HT-29 (cell line): ENCODE data around the gene AP2M1. TPM values are rescaled to one million over a fixed set of nuclear protein-coding genes. Genes with fewer than 3 reads are reported as not detected.
"Not testable (repeated sequence)": the region's sequence is repeated elsewhere in the genome, so short reads cannot be mapped to it uniquely, and the experiment has no call there.

ENCODE experiments used
- DNase-seq: peaks from one replicate; pipeline ENCODE4 v3.0.0-alpha.2; 2015; ENCODE audit warnings: low spot score
- total RNA-seq: library from RNA; depleted of rRNA; stranded (reverse); fragments of >200 nt; shearing (Covaris generic); gene quantifications from 2 replicates; pipeline ENCODE4 v1.2.3, GENCODE V29; 2014

The AP2M1 gene
- total RNA-seq, 1 experiment from 2014 or later: 280 TPM

- peak; percentile 32 for DNase-seq
Measured at GRCh38 chr3:184156522-184156955, 18.1 kb upstream of the AP2M1 start.

DNA sequence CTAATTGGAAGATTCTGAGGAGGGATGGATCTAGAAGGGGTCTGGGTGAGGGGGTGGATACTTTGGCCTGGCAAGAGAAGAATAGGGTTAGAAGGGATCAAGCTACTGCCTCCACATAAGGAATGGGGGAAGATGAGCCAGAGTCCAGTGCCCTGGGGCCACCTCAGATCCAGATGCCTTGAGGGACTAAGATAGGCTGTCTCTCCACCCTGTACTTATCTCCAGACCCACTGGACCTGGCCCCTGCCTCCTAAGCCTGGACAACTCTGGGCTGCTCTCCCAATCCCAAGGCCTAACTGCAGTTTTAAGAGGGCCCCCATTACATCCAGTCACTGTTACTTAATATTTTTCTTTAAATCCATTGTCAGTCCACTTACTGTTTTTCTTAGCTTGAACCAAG lies 17.4 kb upstream of the AP2M1 start:
- no peak for DNase-seq

DNA sequence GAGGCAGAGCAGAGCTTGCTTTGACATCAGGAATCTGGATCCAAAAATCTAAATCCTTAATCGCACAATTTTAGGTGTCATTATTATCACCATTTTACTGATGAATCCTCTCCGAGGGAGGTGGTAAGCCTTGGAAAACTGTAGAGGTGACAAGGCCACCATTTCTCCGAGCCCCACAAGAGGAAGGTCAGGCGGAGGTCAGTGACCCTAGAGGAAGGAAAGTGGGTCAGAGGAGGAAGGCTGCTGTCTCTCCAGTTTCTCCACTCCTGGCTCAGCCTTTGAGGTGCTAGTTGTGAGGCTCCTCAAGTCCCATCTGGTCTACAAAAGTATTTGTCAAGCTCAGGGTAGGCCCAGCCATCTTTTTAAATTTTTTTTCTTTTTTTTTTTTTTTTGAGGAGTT lies 16.3 kb upstream of the AP2M1 start:
- DNase-seq: no peak

GRCh38 chr3:184160456-184160855 lies 14.2 kb upstream of the AP2M1 start:
- no peak for DNase-seq

DNA sequence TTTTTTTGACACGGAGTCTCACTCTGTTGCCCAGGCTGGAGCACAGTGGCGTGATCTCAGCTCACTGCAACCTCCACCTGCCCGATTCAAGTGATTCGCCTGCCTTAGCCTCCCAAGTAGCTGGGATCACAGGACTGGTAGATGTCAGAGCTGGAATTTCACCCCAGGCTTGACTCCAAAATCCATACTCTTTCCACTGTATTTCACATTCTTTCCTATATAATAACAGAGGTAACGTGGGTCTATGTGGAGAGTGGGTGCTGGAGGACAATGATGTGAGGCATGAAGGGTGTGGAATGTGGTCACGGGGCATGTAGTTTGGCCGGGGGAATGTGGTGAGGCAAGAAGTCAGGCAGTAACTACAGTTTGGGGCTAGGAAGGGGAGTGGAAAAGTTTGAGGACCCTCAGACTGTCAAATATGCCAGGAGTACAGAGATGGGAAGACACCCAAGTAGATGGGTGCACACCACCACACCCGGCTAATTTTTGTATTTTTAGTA lies 12.0 kb upstream of the AP2M1 start:
- DNase-seq: not testable (repeated sequence)

GRCh38 chr3:184164648-184165330 lies 9.9 kb upstream of the AP2M1 start:
- DNase-seq: no peak

DNA sequence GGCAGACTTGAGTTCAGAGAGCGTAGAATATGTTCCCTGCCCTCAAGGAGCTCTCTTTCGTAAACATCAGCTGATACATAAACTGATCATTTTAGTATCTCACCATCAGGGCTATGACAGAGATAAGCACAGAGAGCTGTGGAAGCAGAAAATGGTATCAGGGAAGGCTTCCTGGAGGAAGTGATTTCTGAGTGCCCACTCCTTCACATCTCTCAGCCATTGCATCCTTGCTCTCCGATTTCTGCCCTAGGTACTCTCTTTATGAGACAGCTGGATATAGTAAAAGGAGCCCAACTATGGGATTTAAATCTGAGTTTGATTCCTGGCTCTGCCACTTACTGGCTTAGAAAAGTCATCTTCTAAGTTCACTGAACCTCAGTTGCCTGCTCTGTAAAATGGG lies 9.1 kb upstream of the AP2M1 start:
- no peak for DNase-seq

DNA sequence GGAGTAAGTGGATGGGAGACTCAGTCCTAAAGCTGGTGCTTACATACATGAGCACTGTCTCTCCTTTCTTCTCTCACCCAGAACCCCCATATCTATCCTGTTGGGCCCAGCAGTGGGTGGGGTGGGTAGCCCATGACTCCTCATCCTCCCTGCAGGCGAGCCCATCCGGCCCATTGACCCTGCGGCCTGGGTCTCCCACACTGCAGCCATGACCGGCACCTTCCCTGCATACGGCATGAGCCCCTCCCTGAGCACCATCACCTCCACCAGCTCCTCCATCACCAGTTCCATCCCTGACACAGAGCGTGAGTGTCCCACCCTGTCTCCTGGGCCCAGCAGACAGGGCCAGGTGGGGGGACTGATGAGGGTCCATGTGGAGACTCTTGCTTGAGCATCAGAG lies 8.0 kb upstream of the AP2M1 start:
- DNase-seq: no peak

DNA sequence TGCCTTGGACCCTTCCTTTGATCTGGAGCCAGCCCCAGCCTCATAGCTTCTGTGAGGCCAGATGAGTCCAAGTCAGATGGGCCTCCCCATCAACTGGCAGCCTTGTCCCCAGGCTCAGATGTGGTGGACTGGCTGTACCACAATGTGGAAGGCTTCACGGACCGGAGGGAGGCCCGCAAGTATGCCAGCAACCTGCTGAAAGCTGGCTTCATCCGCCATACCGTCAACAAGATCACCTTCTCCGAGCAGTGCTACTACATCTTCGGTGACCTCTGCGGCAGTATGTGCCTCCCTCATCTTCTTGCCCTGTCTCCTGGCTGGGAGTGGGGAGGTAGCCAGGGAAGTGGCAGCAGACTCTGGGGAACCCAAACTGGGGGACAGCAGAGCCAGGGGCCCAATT lies 6.9 kb upstream of the AP2M1 start:
- no peak for DNase-seq

GRCh38 chr3:184168363-184169120 lies 6.1 kb upstream of the AP2M1 start:
- no peak for DNase-seq

- DNase-seq: no peak
Measured at GRCh38 chr3:184169896-184170875, 4.5 kb upstream of the AP2M1 start.

GRCh38 chr3:184171562-184171961 lies 3.1 kb upstream of the AP2M1 start:
- no peak for DNase-seq

GRCh38 chr3:184172681-184173373 lies 1.8 kb upstream of the AP2M1 start:
- no peak for DNase-seq

DNA sequence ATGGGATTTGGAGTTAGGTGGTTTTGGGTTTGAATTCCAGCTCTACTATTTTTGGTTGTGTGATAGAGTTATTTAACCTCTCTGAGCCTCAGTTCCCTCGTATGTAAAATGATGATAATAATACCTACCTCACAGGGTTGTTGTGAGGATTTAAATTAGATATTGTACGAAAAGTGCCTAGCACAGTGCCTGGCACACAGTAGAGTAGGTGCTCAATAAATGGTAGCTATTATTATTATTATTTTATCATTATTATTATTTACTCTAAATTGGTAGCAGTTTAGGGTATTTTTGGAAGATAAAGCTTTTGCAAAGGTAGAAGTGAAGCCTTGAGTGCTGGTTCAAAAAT lies 1.3 kb upstream of the AP2M1 start:
- DNase-seq: no peak

DNA sequence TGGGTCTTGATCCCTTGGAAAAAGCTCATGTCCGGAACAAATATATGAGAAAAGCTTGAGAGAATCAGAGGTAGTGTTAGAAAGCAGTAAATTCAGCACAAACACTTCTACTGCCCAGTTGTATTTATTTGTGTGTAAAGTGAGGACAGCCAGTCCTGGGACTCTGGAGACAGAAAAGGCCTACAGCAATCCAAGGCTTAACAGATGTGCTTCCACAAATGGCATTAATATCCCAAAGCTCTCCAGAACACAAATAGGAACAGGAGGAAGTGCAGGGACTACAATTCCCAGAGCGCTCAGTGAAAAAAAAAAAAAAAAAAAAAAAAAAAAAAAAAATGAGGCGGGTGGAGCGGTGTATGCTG lies 390 bp upstream of the AP2M1 start:
- no peak for DNase-seq

DNA sequence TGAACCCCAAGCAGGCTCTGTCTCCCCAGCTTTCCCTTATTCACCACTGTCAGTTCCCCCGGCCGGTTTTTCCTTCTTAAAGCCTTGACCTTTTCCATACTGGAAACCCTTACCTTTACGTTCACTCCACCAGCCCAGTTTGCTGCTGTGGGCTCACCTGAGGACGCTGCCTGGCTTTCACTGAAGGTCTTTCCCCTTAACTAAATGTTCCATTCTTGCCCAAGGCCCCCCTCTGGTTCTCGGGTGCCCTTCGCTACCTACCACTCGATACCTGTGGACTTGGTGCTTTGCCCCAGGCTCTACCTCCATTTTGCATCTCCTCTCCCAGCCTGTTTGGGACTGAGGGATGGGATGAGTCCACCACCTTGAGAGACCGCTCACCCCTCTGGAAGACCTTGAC lies 851 bp downstream of the AP2M1 start:
- peak; percentile 20 for DNase-seq

DNA sequence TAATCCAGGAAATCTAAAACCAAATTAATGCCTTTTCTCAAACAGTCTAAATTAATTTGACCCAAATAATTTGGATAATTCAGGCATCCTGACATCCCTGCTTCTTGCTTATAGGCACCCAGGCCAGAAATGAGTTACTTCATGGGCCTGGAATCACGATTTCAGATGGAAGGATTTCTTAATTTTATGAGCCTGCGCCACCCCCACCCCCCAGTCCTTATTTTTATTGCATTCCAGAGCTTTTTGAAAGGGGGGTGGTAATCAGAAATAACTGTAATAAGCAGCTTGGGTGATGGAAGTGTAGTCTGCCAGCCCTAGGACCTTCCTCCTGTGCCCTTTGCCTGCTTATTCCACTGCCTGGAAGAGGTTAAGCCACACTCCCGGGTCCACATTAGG lies 1.3 kb downstream of the AP2M1 start:
- DNase-seq: no peak

GRCh38 chr3:184176377-184177330 lies 2.0 kb downstream of the AP2M1 start:
- DNase-seq: no peak

GRCh38 chr3:184177331-184177731 lies 2.7 kb downstream of the AP2M1 start:
- no peak for DNase-seq

DNA sequence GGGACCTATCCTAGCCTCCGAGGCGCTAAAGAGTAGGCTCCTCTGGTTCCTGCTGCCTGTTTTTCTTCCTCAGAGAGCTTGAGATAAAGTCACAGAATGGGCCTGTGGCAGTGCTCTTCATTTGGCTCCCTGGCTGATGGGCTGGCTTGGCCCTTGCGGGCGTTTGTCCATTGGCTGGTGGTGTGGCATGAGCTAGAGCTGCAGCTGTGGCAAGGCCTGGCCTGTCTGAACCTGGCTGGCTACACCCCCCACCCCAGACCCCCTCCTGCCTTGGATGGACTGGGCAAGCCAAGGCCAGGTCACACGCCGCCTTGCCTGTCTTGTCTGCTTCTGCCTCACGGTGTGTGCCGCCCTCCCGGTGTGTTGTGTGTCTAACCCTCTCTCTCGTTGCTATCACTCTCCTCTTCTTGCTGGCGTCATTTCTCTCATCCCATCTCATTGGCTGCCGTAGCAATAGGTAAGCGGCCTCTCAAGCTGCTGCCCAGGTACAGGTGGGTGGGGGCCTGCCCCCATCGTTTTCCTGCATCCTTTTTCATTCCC lies 3.2 kb downstream of the AP2M1 start:
- no peak for DNase-seq
